ENCODE results near the gene SLC16A10. TPM values are rescaled to one million over a fixed set of nuclear protein-coding genes. Genes with fewer than 3 reads are reported as not detected.
"Not testable (repeated sequence)": the region's sequence is repeated elsewhere in the genome, so short reads cannot be mapped to it uniquely, and the experiment has no call there.

Gene SLC16A10
- total RNA-seq, 1 experiment from 2014 or later = 2.9 TPM

DNA sequence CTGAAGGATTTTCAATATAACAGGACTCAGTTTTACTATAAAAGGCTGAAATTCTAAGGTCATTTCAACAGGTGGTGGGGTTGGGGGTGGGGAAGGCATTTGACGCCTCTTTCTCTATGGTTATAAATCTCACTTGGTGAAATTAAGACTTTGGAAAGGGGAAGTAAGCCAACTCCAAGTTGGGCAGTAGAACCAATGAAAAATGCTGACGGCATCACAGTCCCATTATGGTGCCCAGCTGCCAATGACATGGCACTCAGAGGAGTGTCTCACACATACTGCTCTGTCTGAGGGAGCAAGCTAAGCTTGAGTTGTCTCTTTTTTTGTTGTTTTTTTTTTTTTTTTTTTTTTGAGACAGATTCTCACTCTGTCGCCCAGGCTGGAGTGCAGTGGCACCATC is 4.7 kb downstream of the SLC16A10 start:
- no TSS peak for BruUV-seq (replicated peaks)
- H3F3A ChIP-seq (ENCODE audit: low read length, unreplicated experiment) = no peaks in the 10 kb centered on the region
- H3K27ac ChIP-seq (ENCODE audit: low read length) = no peak overlapping the region
- no peaks in the 10 kb centered on the region for H4K20me1 ChIP-seq (ENCODE audit: low read length)
- no peak for ATAC-seq
- no peaks in the 10 kb centered on the region for H3K36me3 ChIP-seq (ENCODE audit: low read depth, low read length)
- H3K4me1 ChIP-seq (ENCODE audit: insufficient read depth, low read length) = peaks cover under 1% of the 10 kb centered on the region
- ChIA-PET CTCF (no interaction called here), POLR2A (ENCODE audit: unreplicated experiment) (no interaction called here)
- DNase-seq = no peak
- no peak overlapping the region for H3K9ac ChIP-seq (ENCODE audit: low read length)
- no peak overlapping the region for H2AFZ ChIP-seq (ENCODE audit: low read length)
- intact Hi-C loops (cut with micrococcal nuclease) = no loop called here
- no peaks in the 10 kb centered on the region for H3K9me2 ChIP-seq (replicated peaks; ENCODE audit: low read length)
- H3K9me3 ChIP-seq (ENCODE audit: low read length) = no peaks in the 10 kb centered on the region
- H3K79me2 ChIP-seq (ENCODE audit: low read length) = no peaks in the 10 kb centered on the region
- no peak overlapping the region for H3K4me2 ChIP-seq (ENCODE audit: low read length)
- TF ChIP-seq, protein P1, sequence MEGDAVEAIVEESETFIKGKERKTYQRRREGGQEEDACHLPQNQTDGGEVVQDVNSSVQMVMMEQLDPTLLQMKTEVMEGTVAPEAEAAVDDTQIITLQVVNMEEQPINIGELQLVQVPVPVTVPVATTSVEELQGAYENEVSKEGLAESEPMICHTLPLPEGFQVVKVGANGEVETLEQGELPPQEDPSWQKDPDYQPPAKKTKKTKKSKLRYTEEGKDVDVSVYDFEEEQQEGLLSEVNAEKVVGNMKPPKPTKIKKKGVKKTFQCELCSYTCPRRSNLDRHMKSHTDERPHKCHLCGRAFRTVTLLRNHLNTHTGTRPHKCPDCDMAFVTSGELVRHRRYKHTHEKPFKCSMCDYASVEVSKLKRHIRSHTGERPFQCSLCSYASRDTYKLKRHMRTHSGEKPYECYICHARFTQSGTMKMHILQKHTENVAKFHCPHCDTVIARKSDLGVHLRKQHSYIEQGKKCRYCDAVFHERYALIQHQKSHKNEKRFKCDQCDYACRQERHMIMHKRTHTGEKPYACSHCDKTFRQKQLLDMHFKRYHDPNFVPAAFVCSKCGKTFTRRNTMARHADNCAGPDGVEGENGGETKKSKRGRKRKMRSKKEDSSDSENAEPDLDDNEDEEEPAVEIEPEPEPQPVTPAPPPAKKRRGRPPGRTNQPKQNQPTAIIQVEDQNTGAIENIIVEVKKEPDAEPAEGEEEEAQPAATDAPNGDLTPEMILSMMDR (conservative IDR thresholded peaks at IDR 0.05; ENCODE audit: low read depth, low read length) = no peak
- TF ChIP-seq EZH2 (IDR thresholded peaks at IDR 0.05; ENCODE audit: low read length, unreplicated experiment) = no peak
- no peak overlapping the region for H3K4me3 ChIP-seq (ENCODE audit: low read length)
- peaks cover 8% of the 10 kb centered on the region; the same call in 1 of the 2 replicates for H3K27me3 ChIP-seq (ENCODE audit: low read length)

DNA sequence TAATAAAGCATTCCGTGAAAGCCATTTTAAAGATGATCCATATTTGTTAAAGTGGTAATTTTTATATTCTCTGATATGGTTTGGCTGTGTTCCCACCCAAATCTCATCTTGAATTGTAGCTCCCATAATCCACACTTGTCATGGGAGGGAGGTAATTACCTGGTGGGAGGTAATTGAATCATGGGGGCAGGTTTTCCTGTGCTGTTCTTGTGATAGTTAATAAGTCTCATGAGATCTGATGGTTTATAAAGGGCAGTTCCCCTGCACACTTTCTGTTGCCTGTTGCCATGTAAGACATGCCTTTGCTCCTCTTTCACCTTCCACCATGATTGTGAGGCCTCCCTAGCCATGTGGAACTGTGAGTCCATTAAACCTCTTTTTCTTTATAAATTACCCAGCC is 8.2 kb downstream of the SLC16A10 start:
- ATAC-seq; CTCF ChIA-PET; H3K27ac ChIP-seq (ENCODE audit: low read length); H3K79me2 ChIP-seq (ENCODE audit: low read length); H3K9me3 ChIP-seq (ENCODE audit: low read length); H4K20me1 ChIP-seq (ENCODE audit: low read length); H3F3A ChIP-seq (ENCODE audit: low read length, unreplicated experiment); H3K4me2 ChIP-seq (ENCODE audit: low read length); H3K27me3 ChIP-seq (ENCODE audit: low read length); POLR2A ChIA-PET (ENCODE audit: unreplicated experiment); H3K9me2 ChIP-seq (replicated peaks; ENCODE audit: low read length); BruUV-seq (replicated peaks); H3K9ac ChIP-seq (ENCODE audit: low read length); intact Hi-C loops (cut with micrococcal nuclease); H3K4me1 ChIP-seq (ENCODE audit: insufficient read depth, low read length); H2AFZ ChIP-seq (ENCODE audit: low read length); H3K4me3 ChIP-seq (ENCODE audit: low read length); H3K36me3 ChIP-seq (ENCODE audit: low read depth, low read length); DNase-seq: not testable (repeated sequence)

DNA sequence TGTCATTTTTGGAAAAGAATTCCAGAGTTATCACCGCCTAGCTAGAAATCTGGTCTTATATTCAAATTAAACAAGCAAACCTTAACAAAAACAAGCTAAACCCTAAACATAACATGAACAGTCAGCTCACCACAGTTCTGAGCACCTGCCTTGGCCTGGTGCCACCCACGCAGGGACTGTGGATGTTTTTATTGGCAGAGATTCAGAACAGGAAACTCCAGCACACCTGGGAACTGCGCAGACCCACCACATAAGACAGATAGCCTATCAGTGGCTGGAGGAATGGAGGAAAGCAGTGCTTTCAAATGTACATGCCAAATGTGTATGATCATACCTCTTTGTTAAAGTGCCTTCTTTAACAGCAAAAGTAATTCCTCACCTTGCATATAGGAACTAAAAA is 8.9 kb downstream of the SLC16A10 start:
- Histone ChIP-seq H3K4me2 (ENCODE audit: low read length) (no peak overlapping the region), H3K27ac (ENCODE audit: low read length) (no peak overlapping the region), H3F3A (ENCODE audit: low read length, unreplicated experiment) (no peaks in the 10 kb centered on the region), H3K36me3 (ENCODE audit: low read depth, low read length) (no peaks in the 10 kb centered on the region), H3K27me3 (ENCODE audit: low read length) (no peaks in the 10 kb centered on the region), H4K20me1 (ENCODE audit: low read length) (no peaks in the 10 kb centered on the region), H3K4me1 (ENCODE audit: insufficient read depth, low read length) (no peaks in the 10 kb centered on the region), H3K9me3 (ENCODE audit: low read length) (no peaks in the 10 kb centered on the region), H3K79me2 (ENCODE audit: low read length) (no peaks in the 10 kb centered on the region), H3K9me2 (replicated peaks; ENCODE audit: low read length) (no peaks in the 10 kb centered on the region), H2AFZ (ENCODE audit: low read length) (no peak overlapping the region), H3K4me3 (ENCODE audit: low read length) (no peak overlapping the region), H3K9ac (ENCODE audit: low read length) (no peak overlapping the region)
- intact Hi-C loops (cut with micrococcal nuclease) = no loop called here
- CTCF ChIA-PET = no interaction called here
- POLR2A ChIA-PET (ENCODE audit: unreplicated experiment) = no interaction called here
- peak; percentile 57 for DNase-seq
- no TSS peak for BruUV-seq (replicated peaks)
- ATAC-seq = no peak
- TF ChIP-seq EZH2 (IDR thresholded peaks at IDR 0.05; ENCODE audit: low read length, unreplicated experiment) (no peak), EZH2phosphoT487 (IDR thresholded peaks at IDR 0.05; ENCODE audit: borderline replicate concordance, low read length) (no peak)
- TF ChIP-seq, protein P1 (conservative IDR thresholded peaks at IDR 0.05; ENCODE audit: low read depth, low read length) = no peak

Measured in PC-3 (cell line).